ENCODE measurements around the gene BID. TPM values are rescaled to one million over a fixed set of nuclear protein-coding genes. Genes with fewer than 3 reads are reported as not detected.
A peak's percentile ranks its signal among the peaks of the same experiment; 100 is the strongest.
"Not testable (repeated sequence)": the region's sequence is repeated elsewhere in the genome, so short reads cannot be mapped to it uniquely, and the experiment has no call there.

Gene BID
- total RNA-seq, 1 donor from 2014 or later: 77.3 TPM

DNA sequence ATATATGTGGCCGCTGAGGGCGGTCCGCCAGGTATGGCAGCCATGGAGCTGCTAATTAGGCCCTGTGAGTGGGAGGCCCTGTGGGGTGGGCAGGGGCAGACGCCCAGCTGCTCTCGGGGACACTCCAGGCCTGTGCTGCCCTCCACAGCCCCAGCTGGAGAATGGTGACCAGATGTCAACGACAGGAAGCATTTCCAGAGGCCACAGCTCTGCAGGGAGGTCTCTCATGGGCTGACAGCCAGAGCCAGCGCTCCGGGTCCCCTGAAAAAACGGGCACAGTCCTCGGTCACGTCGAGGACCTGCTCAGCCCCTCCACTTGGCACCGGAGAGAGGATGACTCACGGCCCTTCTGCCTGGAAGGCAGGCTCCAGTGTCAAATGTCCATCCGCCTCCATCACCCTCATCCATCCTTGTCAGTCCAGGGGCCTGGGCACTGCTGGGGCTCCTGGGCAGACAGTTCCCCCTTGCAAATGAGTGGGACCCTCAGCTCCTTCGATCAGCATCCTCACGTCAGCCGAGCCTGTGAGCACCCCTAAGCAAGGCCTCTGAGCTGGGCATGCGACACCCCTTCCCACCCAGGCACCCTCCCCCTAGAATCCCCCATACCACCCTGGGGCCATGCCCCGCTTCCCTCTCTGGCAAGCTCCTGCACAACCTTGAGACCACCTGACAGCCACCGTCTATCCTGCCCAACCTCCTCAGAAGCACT, 1.9 kb downstream of the BID start:
- no peak for DNase-seq (ENCODE audit: extremely low read depth, low read depth, low spot score)

DNA sequence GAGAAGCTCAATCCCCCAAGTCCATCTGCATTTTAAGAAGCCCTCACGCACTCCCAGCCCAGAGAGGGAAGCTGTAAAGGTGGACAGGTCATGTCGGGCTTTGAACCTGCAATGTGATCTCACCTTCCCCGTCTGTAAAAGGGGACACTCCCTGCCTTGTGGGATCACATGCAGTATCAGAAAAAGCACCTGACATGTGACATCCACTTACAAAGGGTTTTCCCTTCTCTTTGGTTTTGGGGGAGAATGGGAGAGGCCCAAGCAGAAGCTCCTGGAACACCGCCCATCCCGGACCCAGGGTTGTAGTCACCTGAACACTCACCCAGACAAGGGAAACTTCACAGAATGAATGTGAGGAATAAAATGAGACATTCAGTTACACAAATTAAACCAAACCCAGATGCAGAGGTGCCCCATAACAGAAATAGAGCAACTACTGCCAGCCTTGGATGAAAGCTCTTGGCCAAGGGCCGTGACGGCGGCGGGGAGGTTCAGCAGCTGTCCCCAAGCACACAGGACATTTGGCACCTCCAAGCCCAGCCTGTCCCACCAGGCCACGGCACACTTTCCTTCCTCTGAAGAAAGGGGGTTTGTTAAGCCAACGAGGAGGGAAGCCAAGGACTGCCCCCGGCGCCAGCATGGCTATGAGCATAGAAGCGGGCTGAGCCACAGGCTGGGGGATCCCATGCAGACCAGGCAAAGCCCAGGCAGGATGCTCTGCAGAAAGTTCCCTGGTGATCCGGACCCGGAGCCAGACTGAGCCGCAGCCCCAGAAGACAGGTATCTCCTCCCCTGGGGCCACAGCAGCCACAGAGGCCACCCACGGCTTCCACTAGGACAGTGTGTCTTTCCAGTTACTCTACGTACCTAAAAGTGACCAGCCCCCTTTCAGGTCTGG, 3.8 kb downstream of the BID start:
- DNase-seq (ENCODE audit: extremely low read depth, low read depth, low spot score): no peak

DNA sequence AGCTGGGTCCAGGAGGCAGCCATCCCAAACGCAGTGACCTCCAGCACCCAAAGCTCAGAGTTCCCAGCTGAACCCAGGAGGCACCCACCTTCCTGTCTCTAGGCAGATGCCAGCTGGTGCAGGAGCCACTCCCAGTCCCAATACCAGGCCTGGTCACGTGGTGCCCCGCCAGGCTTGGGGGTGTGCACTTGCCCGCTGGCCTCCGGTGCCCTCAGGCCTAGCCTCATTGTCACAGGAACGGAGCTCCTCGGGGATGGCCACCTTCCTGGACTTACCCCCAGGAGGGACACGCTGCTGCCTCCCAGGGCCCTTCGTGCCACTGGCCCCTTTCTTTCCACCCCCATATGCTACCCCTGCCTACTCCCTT, 4.6 kb downstream of the BID start:
- DNase-seq (ENCODE audit: extremely low read depth, low read depth, low spot score): no peak

DNA sequence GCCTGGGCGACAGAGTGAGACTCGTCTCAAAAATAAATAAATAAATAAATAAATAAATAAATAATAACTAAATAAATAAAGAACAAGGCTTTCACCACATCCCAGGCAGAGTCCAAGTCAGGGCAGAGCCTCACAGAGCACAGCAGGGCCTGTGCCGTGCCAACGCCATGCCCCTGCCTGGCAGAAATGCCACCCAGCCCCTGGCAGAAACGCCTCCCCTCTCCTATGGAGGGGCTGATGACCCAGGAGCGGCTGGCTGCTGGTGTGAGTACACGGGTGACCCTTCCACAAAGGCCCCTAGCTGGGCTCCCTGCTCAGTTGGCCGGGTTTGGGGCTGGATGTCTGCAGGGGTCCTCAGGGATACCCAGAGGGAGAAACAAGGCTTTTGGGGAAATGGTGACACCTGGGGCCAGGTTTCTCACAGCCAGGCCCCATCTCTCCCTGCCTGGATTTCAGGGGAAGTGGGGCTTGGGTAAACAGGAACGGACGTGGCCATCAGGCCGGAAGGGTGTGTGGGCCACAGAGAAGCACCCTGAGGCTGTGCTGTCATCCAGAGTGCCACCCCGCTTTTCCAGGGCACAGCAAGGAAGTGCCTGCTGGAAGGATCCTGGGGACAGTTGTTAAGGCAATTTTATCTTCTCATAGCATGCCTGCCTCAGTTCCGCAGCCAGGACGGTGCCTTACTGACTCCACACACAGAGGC, 5.1 kb downstream of the BID start:
- DNase-seq (ENCODE audit: extremely low read depth, low read depth, low spot score): no peak

- no peak for DNase-seq (ENCODE audit: extremely low read depth, low read depth, low spot score)
Measured at GRCh38 chr22:17767233-17768065, 6.8 kb downstream of the BID start.

- not testable (repeated sequence) for DNase-seq (ENCODE audit: extremely low read depth, low read depth, low spot score)
Measured at GRCh38 chr22:17764852-17765251, 9.4 kb downstream of the BID start.

- no peak for DNase-seq (ENCODE audit: extremely low read depth, low read depth, low spot score)
Measured at GRCh38 chr22:17764036-17764435, 10.2 kb downstream of the BID start.

DNA sequence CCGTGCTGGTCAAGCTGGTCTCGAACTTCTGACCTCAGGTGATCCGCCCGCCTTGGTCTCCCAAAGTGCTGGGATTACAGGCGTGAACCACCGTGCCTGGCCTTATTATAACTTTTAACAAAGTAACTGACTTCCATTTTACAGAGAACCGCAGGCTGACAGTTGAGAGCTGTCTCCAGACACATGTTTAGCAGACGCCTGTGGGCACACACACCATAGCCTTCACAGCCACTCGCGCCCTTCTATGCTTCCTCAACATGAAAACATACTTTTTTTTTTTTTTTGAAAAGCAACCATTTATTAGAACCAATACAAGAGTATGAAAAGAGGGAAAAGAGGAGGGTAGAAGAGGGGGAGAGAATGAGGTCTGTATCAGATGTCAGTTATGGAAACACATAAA, 10.8 kb downstream of the BID start:
- not testable (repeated sequence) for DNase-seq (ENCODE audit: extremely low read depth, low read depth, low spot score)

GRCh38 chr22:17761138-17761488, 13.2 kb downstream of the BID start:
- DNase-seq (ENCODE audit: extremely low read depth, low read depth, low spot score): no peak

DNA sequence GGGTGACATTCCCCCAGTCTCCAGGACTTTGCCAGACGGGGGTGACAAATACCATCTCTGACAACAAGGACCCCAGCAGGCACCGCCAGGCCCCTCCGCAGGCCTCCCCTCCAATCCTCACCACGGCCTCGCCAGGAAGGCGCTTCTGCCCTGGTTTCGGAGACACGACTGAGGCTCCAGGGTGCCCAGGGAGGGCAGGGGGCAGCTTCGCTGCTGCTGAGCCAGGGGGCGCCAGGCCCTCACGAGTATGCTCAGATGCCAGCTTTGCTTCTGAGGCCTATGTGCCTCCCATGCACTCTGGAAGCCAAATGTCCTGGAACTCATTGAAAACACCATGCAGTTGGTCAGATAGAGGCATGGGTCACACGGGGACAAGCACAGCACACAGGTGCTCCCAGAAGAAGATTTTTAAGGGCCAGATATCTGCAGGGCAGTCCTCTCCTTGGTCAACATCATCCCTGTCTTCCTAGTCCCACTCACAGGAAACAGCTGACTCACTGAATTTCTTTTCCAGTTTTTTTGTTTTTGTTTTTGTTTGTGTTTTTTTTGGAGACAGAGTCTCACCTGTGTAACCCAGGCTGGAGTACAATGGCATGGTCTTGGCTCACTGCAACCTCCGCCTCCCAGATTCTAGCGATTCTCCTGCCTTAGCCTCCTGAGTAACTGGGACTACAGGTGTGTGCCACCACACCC, 19.9 kb downstream of the BID start:
- no peak for DNase-seq (ENCODE audit: extremely low read depth, low read depth, low spot score)

GRCh38 chr22:17753401-17753989, 20.8 kb downstream of the BID start:
- DNase-seq (ENCODE audit: extremely low read depth, low read depth, low spot score): no peak

- no peak for DNase-seq (ENCODE audit: extremely low read depth, low read depth, low spot score)
Measured at GRCh38 chr22:17751596-17751995, 22.7 kb downstream of the BID start.

GRCh38 chr22:17749605-17750395, 24.5 kb downstream of the BID start:
- DNase-seq (ENCODE audit: extremely low read depth, low read depth, low spot score): no peak

DNA sequence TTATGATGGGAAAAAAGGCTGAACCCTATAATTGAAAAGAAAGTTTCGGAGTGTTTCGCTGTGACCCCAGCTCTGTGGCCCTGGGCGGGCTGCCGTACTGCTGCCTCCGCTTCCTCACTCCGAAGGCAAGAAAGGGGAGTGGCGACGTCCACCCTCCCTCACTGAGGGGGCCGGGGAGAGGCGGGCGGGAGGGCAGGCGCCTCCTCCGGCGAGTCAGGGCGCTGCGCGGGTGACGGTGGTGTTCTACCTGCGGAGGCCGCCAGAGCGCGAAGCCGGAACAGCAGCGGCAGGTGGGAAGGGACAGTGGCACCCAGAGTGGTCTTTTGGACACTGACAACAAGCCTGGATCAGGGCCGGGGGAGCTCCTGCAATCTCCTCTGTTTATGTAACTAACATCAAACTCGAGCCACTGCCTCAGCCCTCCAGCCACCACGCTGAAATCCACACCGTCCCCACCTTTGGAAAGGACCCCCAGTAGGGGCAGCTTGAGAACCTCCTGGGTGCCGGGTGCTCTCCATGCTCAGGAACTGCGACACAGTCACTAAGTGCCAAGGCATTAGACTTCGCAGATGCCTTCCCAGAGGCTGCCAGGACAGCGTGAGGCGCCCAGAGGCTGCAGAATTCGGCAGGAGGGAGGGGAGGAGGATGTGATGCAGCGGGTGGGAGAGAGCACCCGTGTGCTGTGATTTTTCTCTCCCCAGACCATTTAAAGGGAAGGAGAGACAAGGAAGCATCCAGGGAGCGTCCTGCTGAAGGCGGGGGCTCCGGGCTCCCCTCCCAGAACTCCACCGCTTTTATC, 25.5 kb downstream of the BID start:
- no peak for DNase-seq (ENCODE audit: extremely low read depth, low read depth, low spot score)

DNA sequence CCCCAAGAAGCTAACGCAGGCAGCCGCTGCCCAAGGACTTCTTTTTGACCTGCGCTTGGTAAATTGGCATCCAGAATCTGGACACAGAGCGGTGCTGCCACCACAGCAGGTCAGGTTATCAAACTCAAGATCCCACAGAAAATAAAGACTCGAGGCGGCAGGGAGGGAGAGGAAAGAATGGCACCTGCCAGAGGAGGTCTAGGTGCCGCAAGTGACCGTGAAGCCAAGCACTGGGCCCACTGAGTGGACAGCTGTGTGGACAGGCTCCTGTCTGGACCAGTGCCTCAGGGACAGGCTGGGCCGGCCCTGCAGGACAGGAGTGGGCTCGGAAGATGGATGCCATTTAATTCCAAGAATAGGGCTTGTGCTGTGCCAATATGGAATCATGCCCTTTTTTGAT, 27.4 kb downstream of the BID start:
- DNase-seq (ENCODE audit: extremely low read depth, low read depth, low spot score): no peak

GRCh38 chr22:17744430-17744829, 29.8 kb downstream of the BID start:
- DNase-seq (ENCODE audit: extremely low read depth, low read depth, low spot score): no peak

DNA sequence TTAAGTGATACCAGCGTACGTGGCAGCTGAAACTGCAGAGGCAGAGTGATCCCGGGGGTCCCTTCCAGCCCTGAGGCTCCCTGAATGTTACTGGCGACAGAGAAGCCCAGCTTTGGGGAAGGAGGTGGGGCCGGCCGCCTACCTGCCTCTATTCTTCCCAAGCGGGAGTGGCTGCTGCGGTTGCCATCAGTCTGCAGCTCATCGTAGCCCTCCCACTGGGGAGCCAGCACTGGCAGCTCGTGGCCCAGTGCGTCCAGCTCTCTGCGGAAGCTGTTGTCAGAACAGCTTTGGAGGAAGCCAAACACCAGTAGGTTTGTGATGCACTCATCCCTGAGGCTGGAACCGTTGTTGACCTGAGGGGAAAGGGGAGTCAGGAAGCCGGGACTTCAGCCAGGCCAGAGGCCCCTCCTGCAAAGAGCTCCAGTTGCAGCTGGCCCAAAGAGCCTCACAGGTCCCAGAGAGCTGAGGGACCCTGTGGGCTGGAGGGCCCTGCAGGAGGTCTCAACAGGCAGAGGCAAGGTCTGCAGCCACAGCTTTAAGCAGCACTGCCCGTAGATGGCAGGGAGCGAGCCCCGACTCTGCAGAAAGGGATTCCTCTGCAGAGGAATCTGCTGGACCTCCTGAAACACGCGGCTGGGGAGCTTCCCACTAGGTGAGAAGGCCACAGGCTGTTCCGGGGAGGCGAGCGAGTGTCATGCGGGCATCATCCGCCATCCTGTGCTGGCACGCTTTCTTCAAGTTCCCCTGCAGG, 30.4 kb downstream of the BID start:
- no peak for DNase-seq (ENCODE audit: extremely low read depth, low read depth, low spot score)

- peak; percentile 16 for DNase-seq (ENCODE audit: extremely low read depth, low read depth, low spot score)
Measured at GRCh38 chr22:17742527-17742902, 31.8 kb downstream of the BID start.
